ENCODE results near the gene SOCS2.
"Not testable (repeated sequence)": the region's sequence is repeated elsewhere in the genome, so short reads cannot be mapped to it uniquely, and the experiment has no call there.

The SOCS2 gene

DNA sequence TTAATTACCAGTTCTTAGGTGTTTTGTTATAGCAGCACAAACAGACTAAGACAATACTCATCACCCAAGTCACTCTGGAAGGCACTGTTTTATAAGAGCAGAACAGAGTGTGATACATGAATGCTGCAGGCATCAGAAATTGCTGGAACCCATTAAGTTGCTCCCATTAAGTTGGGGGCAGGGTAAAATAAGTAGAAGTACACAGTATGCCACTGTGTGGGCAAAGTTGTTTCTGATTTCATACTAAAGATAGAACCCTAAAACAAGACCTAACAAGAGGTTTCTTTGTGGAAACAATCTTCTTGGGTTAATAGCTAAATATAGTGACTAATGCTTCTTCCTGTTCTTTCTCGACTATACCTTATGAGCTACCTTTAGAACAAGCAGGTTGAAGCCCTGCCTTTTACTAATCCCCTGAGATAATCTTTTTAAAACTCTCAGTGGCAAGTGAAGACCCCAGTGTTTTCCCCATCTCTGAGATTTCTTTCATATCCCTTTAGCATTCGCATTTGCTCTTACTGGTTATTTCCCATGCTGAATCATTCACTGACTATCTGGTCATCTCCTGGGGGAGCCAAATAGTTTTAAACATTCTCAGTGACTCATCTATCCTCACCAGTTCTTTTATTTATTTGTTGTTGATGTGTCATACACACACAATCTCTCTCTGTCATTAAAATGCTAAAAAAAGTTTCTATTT is 52.3 kb downstream of the SOCS2 start:
- Mint-ChIP-seq H3K9me3 (ENCODE audit: low read depth) (peaks cover 3% of the 10 kb centered on the region), H3K36me3 (no peaks in the 10 kb centered on the region), H3K4me1 (ENCODE audit: low read depth) (peaks cover 2% of the 10 kb centered on the region), H3K27me3 (no peaks in the 10 kb centered on the region), H3K4me3 (no peak overlapping the region), H3K27ac (no peak overlapping the region)

- not testable (repeated sequence) for H3K36me3 Mint-ChIP-seq; H3K27me3 Mint-ChIP-seq; H3K27ac Mint-ChIP-seq; H3K9me3 Mint-ChIP-seq (ENCODE audit: low read depth); H3K4me3 Mint-ChIP-seq; H3K4me1 Mint-ChIP-seq (ENCODE audit: low read depth)
Measured at GRCh38 chr12:93625295-93625645, 52.8 kb downstream of the SOCS2 start.

- peaks cover 2% of the 10 kb centered on the region for H3K4me1 Mint-ChIP-seq (ENCODE audit: low read depth)
- H3K9me3 Mint-ChIP-seq (ENCODE audit: low read depth): peaks cover 3% of the 10 kb centered on the region
Measured at GRCh38 chr12:93626160-93626559, 53.7 kb downstream of the SOCS2 start.

More at GRCh38 chr12:93626160-93626559, 53.7 kb downstream of the SOCS2 start:
- Mint-ChIP-seq H3K36me3 (no peaks in the 10 kb centered on the region), H3K27me3 (no peaks in the 10 kb centered on the region), H3K27ac (no peak overlapping the region), H3K4me3 (no peak overlapping the region)
